ENCODE data around the gene PRIMPOL. TPM values are rescaled to one million over a fixed set of nuclear protein-coding genes. Genes with fewer than 3 reads are reported as not detected.

PRIMPOL gene
- total and polyA plus RNA-seq, 9 of the 15 experiments (the other 6 are each of a cell fraction or from before 2014, with no cell fraction given) = 11.0 to 32.0 (median 16.1) TPM

DNA sequence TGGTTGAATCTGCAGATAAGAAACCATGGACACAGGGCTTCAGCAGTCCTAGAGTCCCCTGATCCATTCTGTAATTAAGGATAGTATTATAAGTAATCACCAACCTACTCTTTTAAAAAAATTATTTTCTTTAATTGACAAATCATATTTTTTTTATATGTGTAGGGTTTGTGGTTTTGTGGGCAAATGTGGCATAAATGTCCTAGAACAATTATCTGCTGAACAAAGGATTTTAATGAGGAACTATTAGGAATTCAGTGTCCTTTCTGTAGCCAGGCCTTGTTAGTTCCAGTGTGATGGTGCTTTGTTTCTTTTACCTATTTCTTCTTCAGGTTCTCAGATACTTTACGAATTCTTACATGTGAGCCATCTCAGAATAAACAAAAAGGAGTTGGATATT is 32.4 kb downstream of the PRIMPOL start:
- ChIA-PET POLR2A (no interaction called here), CTCF (ENCODE audit: low intra/inter-chr PET ratio) (no interaction called here)
- no TSS peak for BruUV-seq (replicated peaks)
- FAIRE-seq (no peak), ATAC-seq (no peak), DNase-seq (ENCODE audit: extremely low read depth in 1 of 4, low spot score in 3 of 4) (no peak)
- no peaks in the 10 kb centered on the region for H4K20me1 ChIP-seq (replicated peaks; ENCODE audit: control insufficient read depth, insufficient read depth, low read length)
- H3K9me3 ChIP-seq (replicated peaks; ENCODE audit: control insufficient read depth, insufficient read depth, low read depth, low read length) = 0 out of 2 replicates have a peak, but pooled peaks cover 3% of the 10 kb centered on the region
- H3K9ac ChIP-seq (ENCODE audit: insufficient read depth in 1 of 2, low read depth in 2 of 2, low read length in 2 of 2) = no peak overlapping the region
- no peaks in the 10 kb centered on the region for H3K27me3 ChIP-seq (ENCODE audit: control insufficient read depth in 2 of 2, insufficient read depth in 2 of 2, low read length in 2 of 2)
- no peaks in the 10 kb centered on the region; the same call in 2 of the 3 replicates for H3K36me3 ChIP-seq (ENCODE audit: control insufficient read depth, insufficient read depth, low read length)
- 100% methylated on average over 1 of the region's 1 CpG for WGBS (ENCODE audit: insufficient coverage, low coverage, missing lambda C conversion rate)
- H3K4me1 ChIP-seq (replicated peaks in 1 of 2; ENCODE audit: control insufficient read depth in 2 of 2, insufficient read depth in 2 of 2, low read length in 2 of 2) = peaks cover 13% of the 10 kb centered on the region in 2 experiments; a peak in 4 of 5 replicates
- peaks cover 5% of the 10 kb centered on the region for H3K9me1 ChIP-seq (ENCODE audit: control insufficient read depth, insufficient read depth, low read length)
- H3K4me2 ChIP-seq (ENCODE audit: insufficient read depth, low read length) = no peak overlapping the region
- H2AFZ ChIP-seq (ENCODE audit: low read depth, low read length) = no peak overlapping the region
- no peaks in the 10 kb centered on the region for H3K79me2 ChIP-seq (ENCODE audit: control insufficient read depth, insufficient read depth, low read length)
- no peak for TF ChIP-seq KLF6 (CRISPR knock-in tag; IDR thresholded peaks at IDR 0.05; ENCODE audit: borderline replicate concordance)
- TF ChIP-seq MECOM (CRISPR knock-in tag; IDR thresholded peaks at IDR 0.05) = no peak
- TF ChIP-seq ELF1 (tag; IDR thresholded peaks at IDR 0.05) = no peak
- no peak for TF ChIP-seq PHF21A (IDR thresholded peaks at IDR 0.05; ENCODE audit: borderline replicate concordance, low read depth)
- TF ChIP-seq, protein P1, sequence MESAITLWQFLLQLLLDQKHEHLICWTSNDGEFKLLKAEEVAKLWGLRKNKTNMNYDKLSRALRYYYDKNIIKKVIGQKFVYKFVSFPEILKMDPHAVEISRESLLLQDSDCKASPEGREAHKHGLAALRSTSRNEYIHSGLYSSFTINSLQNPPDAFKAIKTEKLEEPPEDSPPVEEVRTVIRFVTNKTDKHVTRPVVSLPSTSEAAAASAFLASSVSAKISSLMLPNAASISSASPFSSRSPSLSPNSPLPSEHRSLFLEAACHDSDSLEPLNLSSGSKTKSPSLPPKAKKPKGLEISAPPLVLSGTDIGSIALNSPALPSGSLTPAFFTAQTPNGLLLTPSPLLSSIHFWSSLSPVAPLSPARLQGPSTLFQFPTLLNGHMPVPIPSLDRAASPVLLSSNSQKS (CRISPR knock-in tag; IDR thresholded peaks at IDR 0.05) = no peak
- TF ChIP-seq, protein P2, sequence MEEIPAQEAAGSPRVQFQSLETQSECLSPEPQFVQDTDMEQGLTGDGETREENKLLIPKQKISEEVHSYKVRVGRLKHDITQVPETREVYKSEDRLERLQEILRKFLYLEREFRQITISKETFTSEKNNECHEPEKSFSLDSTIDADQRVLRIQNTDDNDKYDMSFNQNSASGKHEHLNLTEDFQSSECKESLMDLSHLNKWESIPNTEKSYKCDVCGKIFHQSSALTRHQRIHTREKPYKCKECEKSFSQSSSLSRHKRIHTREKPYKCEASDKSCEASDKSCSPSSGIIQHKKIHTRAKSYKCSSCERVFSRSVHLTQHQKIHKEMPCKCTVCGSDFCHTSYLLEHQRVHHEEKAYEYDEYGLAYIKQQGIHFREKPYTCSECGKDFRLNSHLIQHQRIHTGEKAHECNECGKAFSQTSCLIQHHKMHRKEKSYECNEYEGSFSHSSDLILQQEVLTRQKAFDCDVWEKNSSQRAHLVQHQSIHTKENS (CRISPR knock-in tag; IDR thresholded peaks at IDR 0.05) = no peak
- TF ChIP-seq ZBED1 (IDR thresholded peaks at IDR 0.05) = no peak
- TF ChIP-seq, protein P3, sequence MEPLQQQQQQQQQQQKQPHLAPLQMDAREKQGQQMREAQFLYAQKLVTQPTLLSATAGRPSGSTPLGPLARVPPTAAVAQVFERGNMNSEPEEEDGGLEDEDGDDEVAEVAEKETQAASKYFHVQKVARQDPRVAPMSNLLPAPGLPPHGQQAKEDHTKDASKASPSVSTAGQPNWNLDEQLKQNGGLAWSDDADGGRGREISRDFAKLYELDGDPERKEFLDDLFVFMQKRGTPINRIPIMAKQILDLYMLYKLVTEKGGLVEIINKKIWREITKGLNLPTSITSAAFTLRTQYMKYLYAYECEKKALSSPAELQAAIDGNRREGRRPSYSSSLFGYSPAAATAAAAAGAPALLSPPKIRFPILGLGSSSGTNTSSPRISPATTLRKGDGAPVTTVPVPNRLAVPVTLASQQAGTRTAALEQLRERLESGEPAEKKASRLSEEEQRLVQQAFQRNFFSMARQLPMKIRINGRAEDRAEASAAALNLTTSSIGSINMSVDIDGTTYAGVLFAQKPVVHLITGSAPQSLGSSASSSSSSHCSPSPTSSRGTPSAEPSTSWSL (CRISPR knock-in tag; IDR thresholded peaks at IDR 0.05; ENCODE audit: borderline replicate concordance) = no peak
- no peak for TF ChIP-seq PURB (CRISPR knock-in tag; IDR thresholded peaks at IDR 0.05; ENCODE audit: low read depth)
- TF ChIP-seq, protein P4, sequence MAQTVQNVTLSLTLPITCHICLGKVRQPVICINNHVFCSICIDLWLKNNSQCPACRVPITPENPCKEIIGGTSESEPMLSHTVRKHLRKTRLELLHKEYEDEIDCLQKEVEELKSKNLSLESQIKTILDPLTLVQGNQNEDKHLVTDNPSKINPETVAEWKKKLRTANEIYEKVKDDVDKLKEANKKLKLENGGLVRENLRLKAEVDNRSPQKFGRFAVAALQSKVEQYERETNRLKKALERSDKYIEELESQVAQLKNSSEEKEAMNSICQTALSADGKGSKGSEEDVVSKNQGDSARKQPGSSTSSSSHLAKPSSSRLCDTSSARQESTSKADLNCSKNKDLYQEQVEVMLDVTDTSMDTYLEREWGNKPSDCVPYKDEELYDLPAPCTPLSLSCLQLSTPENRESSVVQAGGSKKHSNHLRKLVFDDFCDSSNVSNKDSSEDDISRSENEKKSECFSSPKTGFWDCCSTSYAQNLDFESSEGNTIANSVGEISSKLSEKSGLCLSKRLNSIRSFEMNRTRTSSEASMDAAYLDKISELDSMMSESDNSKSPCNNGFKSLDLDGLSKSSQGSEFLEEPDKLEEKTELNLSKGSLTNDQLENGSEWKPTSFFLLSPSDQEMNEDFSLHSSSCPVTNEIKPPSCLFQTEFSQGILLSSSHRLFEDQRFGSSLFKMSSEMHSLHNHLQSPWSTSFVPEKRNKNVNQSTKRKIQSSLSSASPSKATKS (CRISPR knock-in tag; IDR thresholded peaks at IDR 0.05) = no peak
- TF ChIP-seq TBP (optimal IDR thresholded peaks at IDR 0.05; ENCODE audit: low read depth, low read length) = no peak
- no peak for TF ChIP-seq PHB (CRISPR knock-in tag; IDR thresholded peaks at IDR 0.05)
- H3K4me3 ChIP-seq = no peak overlapping the region
- H3K27ac ChIP-seq (ENCODE audit: extremely low read depth, low read depth, low read length) = no peak overlapping the region
- in situ Hi-C loops (cut with MboI) (no loop called here), intact Hi-C loops (cut with micrococcal nuclease) (no loop called here)

Measured in K562 (cell line).